ENCODE measurements around the gene B4GAT1.

GRCh38 chr11:66311965-66312548 lies 35.4 kb downstream of the B4GAT1 start:
- TF ChIP-seq CTCF (IDR thresholded peaks at IDR 0.05) (peak; percentile 94), EZH2phosphoT487 (IDR thresholded peaks at IDR 0.05) (no peak), EZH2 (IDR thresholded peaks at IDR 0.05) (no peak)
